Liver (tissue), 3 donors: ENCODE measurements around the gene TRPM1.

Experiments
- ATF3 ChIP-seq: IDR thresholded peaks from 2 replicates; pipeline ENCODE4 v1.6.1; 2016; ENCODE audit warnings: antibody characterized with exemption
- CTCF ChIP-seq: fragments of 150-350 bp; IDR thresholded peaks from 2 replicates; pipeline ENCODE4 v1.5.1; 2017; ENCODE audit warnings: improper control_type of control experiment, low read depth, low read length; ENCODE audit not compliant: missing input control
- EGR1 ChIP-seq, 2 donors: IDR thresholded peaks; 2 replicates each; pipeline ENCODE4 v1.6.1; 2016 to 2018; ENCODE audit warnings: antibody characterized with exemption in 2 of 2, low read depth in 2 of 2
- FOXA1 ChIP-seq: IDR thresholded peaks from 2 replicates; pipeline ENCODE4 v1.6.1; 2016; ENCODE audit warnings: antibody characterized with exemption
- JUND ChIP-seq, 2 donors: IDR thresholded peaks; 2 replicates each; pipeline ENCODE4 v1.6.1; 2016; ENCODE audit warnings: antibody characterized with exemption in 2 of 2
- MAX ChIP-seq: IDR thresholded peaks from 2 replicates; pipeline ENCODE4 v1.6.1; 2016; ENCODE audit warnings: antibody characterized with exemption
- RAD21 ChIP-seq, 2 donors: IDR thresholded peaks; 2 replicates each; pipeline ENCODE4 v1.6.1; 2016; ENCODE audit warnings: antibody characterized with exemption in 2 of 2, mild to moderate bottlenecking in 2 of 2
- REST ChIP-seq: IDR thresholded peaks from 2 replicates; pipeline ENCODE4 v1.6.1; 2016; ENCODE audit warnings: antibody characterized with exemption, mild to moderate bottlenecking
- TAF1 ChIP-seq: conservative IDR thresholded peaks from 2 replicates; pipeline ENCODE4 v1.6.1; 2016; ENCODE audit warnings: antibody characterized with exemption, mild to moderate bottlenecking
- YY1 ChIP-seq: IDR thresholded peaks from 2 replicates; pipeline ENCODE4 v1.6.1; 2016; ENCODE audit warnings: antibody characterized with exemption, mild to moderate bottlenecking
- ZBTB33 ChIP-seq: IDR thresholded peaks from 2 replicates; pipeline ENCODE4 v1.6.1; 2016; ENCODE audit warnings: antibody characterized with exemption
- donor health status: healthy.
- donor health status: healthy.

GRCh38 chr15:31149088-31149505 lies 47.6 kb upstream of the TRPM1 start:
- TF ChIP-seq JUND (IDR thresholded peaks at IDR 0.05) (no peak), CTCF (no peak), REST (no peak), MAX (no peak), RAD21 (IDR thresholded peaks at IDR 0.05) (no peak), FOXA1 (no peak), ATF3 (no peak), EGR1 (IDR thresholded peaks at IDR 0.05; ENCODE audit: low read depth in 2 of 2) (no peak), TAF1 (no peak), ZBTB33 (no peak), YY1 (no peak)
